HEK293 (cell line): ENCODE measurements around the gene CAPN13.

Experiments used
- CTCF ChIA-PET: fragments of 350-600 bp; formaldehyde crosslinking; extraction: SDS; loops from one replicate; lab custom pipeline; 2021; ENCODE audit warnings: antibody characterized with exemption; lab: Yijun Ruan, JAX
- POLR2A ChIA-PET: fragments of 300-600 bp; formaldehyde crosslinking; extraction: SDS; loops from one replicate; lab custom pipeline; 2020; ENCODE audit warnings: antibody characterized with exemption, inconsistent platforms; lab: Yijun Ruan, JAX
- H3K27ac ChIP-seq: fragments of 200-500 bp; sonication (Bioruptor generic); 2 replicates; pipeline ENCODE4 v1.5.1; 2014; ENCODE audit warnings: low read depth, low read length, control low read depth, inconsistent platforms; ENCODE audit errors: extremely low read depth
- H3K36me3 ChIP-seq, 2 experiments: fragments of 200-500 bp in 1 of 2; sonication (Bioruptor generic) in 1 of 2; 1 replicate in 1 of 2; 2 replicates in 1 of 2; pipeline ENCODE4 v1.5.1; 2014 to 2017; ENCODE audit warnings: inconsistent platforms in 2 of 2, low read length in 2 of 2; ENCODE audit not compliant: control insufficient read depth in 2 of 2, insufficient read depth in 1 of 2
- H3K4me1 ChIP-seq: fragments of 200-500 bp; sonication (Bioruptor generic); 2 replicates; pipeline ENCODE4 v1.5.1; 2014; ENCODE audit warnings: mild to moderate bottlenecking, low read length, inconsistent platforms; ENCODE audit not compliant: control insufficient read depth, insufficient read depth
- H3K4me3 ChIP-seq: 2 replicates; pipeline ENCODE4 v1.5.1; 2011; ENCODE audit warnings: low read depth, mild to moderate bottlenecking, control low read depth, low read length, moderate library complexity
- H3K9me3 ChIP-seq: fragments of 200-500 bp; sonication (Bioruptor generic); 2 replicates; pipeline ENCODE4 v1.5.1; 2014; ENCODE audit warnings: low read depth, low read length, inconsistent platforms; ENCODE audit not compliant: control insufficient read depth, insufficient read depth
- ATF2 ChIP-seq: fragments of 450-650 bp; formaldehyde crosslinking; IDR thresholded peaks from 2 replicates; pipeline ENCODE4 v1.5.1; 2016; ENCODE audit warnings: missing biosample characterization, missing genetic modification characterization, low read depth
- FEZF1 ChIP-seq: fragments of 450-650 bp; formaldehyde crosslinking; IDR thresholded peaks from 2 replicates; pipeline ENCODE4 v1.5.1; 2016; ENCODE audit warnings: missing biosample characterization, missing genetic modification characterization
- HOXD13 ChIP-seq: sonication (generic); formaldehyde crosslinking; IDR thresholded peaks from 2 replicates; pipeline ENCODE4 v1.8.0; 2022; ENCODE audit warnings: missing genetic modification reagents, borderline replicate concordance
- MZF1 ChIP-seq: fragments of 450-650 bp; formaldehyde crosslinking; IDR thresholded peaks from 2 replicates; pipeline ENCODE4 v1.5.1; 2017; ENCODE audit warnings: missing biosample characterization, missing genetic modification characterization, borderline replicate concordance
- PBX3 ChIP-seq: sonication (generic); formaldehyde crosslinking; IDR thresholded peaks from 2 replicates; pipeline ENCODE4 v1.8.1; 2022; ENCODE audit warnings: mild to moderate bottlenecking, moderate library complexity, missing genetic modification reagents
- SP3 ChIP-seq: fragments of 450-650 bp; formaldehyde crosslinking; IDR thresholded peaks from 2 replicates; pipeline ENCODE4 v1.5.1; 2016; ENCODE audit warnings: missing biosample characterization, missing genetic modification characterization
- SP7 ChIP-seq: fragments of 450-650 bp; formaldehyde crosslinking; IDR thresholded peaks from 2 replicates; pipeline ENCODE4 v1.5.1; 2016; ENCODE audit warnings: missing biosample characterization, missing genetic modification characterization
- YY2 ChIP-seq: fragments of 450-650 bp; formaldehyde crosslinking; IDR thresholded peaks from 2 replicates; pipeline ENCODE4 v1.5.1; 2016; ENCODE audit warnings: missing biosample characterization, missing genetic modification characterization
- ZBTB1 ChIP-seq: fragments of 450-650 bp; formaldehyde crosslinking; IDR thresholded peaks from 2 replicates; pipeline ENCODE4 v1.5.1; 2016; ENCODE audit warnings: missing biosample characterization, missing genetic modification characterization
- ZBTB17 ChIP-seq: fragments of 450-650 bp; formaldehyde crosslinking; IDR thresholded peaks from 2 replicates; pipeline ENCODE4 v1.5.1; 2016; ENCODE audit warnings: missing biosample characterization, missing genetic modification characterization
- ZFHX2 ChIP-seq: fragments of 450-650 bp; formaldehyde crosslinking; conservative IDR thresholded peaks from 2 replicates; pipeline ENCODE4 v1.5.1; 2016; ENCODE audit warnings: missing biosample characterization, missing genetic modification characterization
- ZNF169 ChIP-seq: fragments of 450-650 bp; formaldehyde crosslinking; IDR thresholded peaks from 2 replicates; pipeline ENCODE4 v1.5.1; 2016; ENCODE audit warnings: missing biosample characterization, missing genetic modification characterization
- ZNF19 ChIP-seq: fragments of 450-650 bp; formaldehyde crosslinking; IDR thresholded peaks from 2 replicates; pipeline ENCODE4; 2016; ENCODE audit warnings: missing biosample characterization, missing genetic modification characterization, low read depth
- ZNF214 ChIP-seq: fragments of 450-650 bp; formaldehyde crosslinking; IDR thresholded peaks from 2 replicates; pipeline ENCODE4 v1.5.1; 2017; ENCODE audit warnings: missing biosample characterization, mild to moderate bottlenecking, missing genetic modification characterization, borderline replicate concordance
- ZNF221 ChIP-seq: fragments of 450-650 bp; formaldehyde crosslinking; IDR thresholded peaks from 2 replicates; pipeline ENCODE4 v1.5.1; 2017; ENCODE audit warnings: missing biosample characterization, missing genetic modification characterization, borderline replicate concordance
- ZNF24 ChIP-seq: fragments of 450-650 bp; formaldehyde crosslinking; IDR thresholded peaks from 2 replicates; pipeline ENCODE4 v1.5.1; 2016; ENCODE audit warnings: missing biosample characterization, missing genetic modification characterization
- ZNF366 ChIP-seq: fragments of 450-650 bp; formaldehyde crosslinking; conservative IDR thresholded peaks from 2 replicates; pipeline ENCODE4 v1.5.1; 2016; ENCODE audit warnings: missing biosample characterization, missing genetic modification characterization
- ZNF37A ChIP-seq: fragments of 450-650 bp; IDR thresholded peaks from 2 replicates; pipeline ENCODE4 v1.5.1; 2018; ENCODE audit warnings: missing biosample characterization, missing genetic modification characterization
- ZNF433 ChIP-seq: fragments of 450-650 bp; formaldehyde crosslinking; IDR thresholded peaks from 2 replicates; pipeline ENCODE4 v1.5.1; 2016; ENCODE audit warnings: missing biosample characterization, missing genetic modification characterization, low read depth
- ZNF529 ChIP-seq: fragments of 450-650 bp; formaldehyde crosslinking; IDR thresholded peaks from 2 replicates; pipeline ENCODE4 v1.5.1; 2017; ENCODE audit warnings: missing genetic modification characterization, missing biosample characterization; ENCODE audit not compliant: insufficient replicate concordance
- ZNF544 ChIP-seq: fragments of 450-650 bp; formaldehyde crosslinking; IDR thresholded peaks from 2 replicates; pipeline ENCODE4 v1.5.0; 2017; ENCODE audit warnings: missing biosample characterization, missing genetic modification characterization
- ZNF600 ChIP-seq: fragments of 450-650 bp; formaldehyde crosslinking; IDR thresholded peaks from 2 replicates; pipeline ENCODE4 v1.5.1; 2016; ENCODE audit warnings: missing biosample characterization, missing genetic modification characterization
- ZNF610 ChIP-seq: fragments of 450-650 bp; formaldehyde crosslinking; IDR thresholded peaks from 2 replicates; pipeline ENCODE4 v1.5.1; 2016; ENCODE audit warnings: missing biosample characterization, missing genetic modification characterization, borderline replicate concordance
- ZNF626 ChIP-seq: fragments of 450-650 bp; sonication (Bioruptor Pico); formaldehyde crosslinking; IDR thresholded peaks from 2 replicates; pipeline ENCODE4 v1.5.1; 2018; ENCODE audit warnings: missing biosample characterization, missing genetic modification characterization, inconsistent platforms
- ZNF692 ChIP-seq: fragments of 450-650 bp; formaldehyde crosslinking; IDR thresholded peaks from 2 replicates; pipeline ENCODE4 v1.5.1; 2016; ENCODE audit warnings: missing biosample characterization, missing genetic modification characterization
- ZNF776 ChIP-seq: fragments of 450-650 bp; formaldehyde crosslinking; IDR thresholded peaks from 2 replicates; pipeline ENCODE4 v1.5.0; 2017; ENCODE audit warnings: missing biosample characterization, missing genetic modification characterization, borderline replicate concordance
- ZNF791 ChIP-seq: fragments of 450-650 bp; formaldehyde crosslinking; IDR thresholded peaks from 2 replicates; pipeline ENCODE4 v1.5.1; 2016; ENCODE audit warnings: missing biosample characterization, missing genetic modification characterization
- ZSCAN16 ChIP-seq: fragments of 450-650 bp; formaldehyde crosslinking; IDR thresholded peaks from 2 replicates; pipeline ENCODE4 v1.5.1; 2016; ENCODE audit warnings: missing biosample characterization, missing genetic modification characterization

Gene CAPN13

GRCh38 chr2:30729031-30729430 lies 78.2 kb downstream of the CAPN13 start:
- H3K4me3 ChIP-seq: no peak overlapping the region
- ChIA-PET POLR2A (no interaction called here), CTCF (interaction anchor here (0.7 kb wide), 2 partner anchors 169 to 1301 kb away, joined by 3 read pairs; no protein-coding TSS in a partner anchor)
- H3K36me3 ChIP-seq: no peaks in the 10 kb centered on the region
- TF ChIP-seq ZNF626 (tag by site-specific recombination): no peak
- no peak for TF ChIP-seq ZNF24
- TF ChIP-seq ZNF529: no peak
- TF ChIP-seq FEZF1 (tag by site-specific recombination): no peak
- no peak for TF ChIP-seq ATF2 (tag by site-specific recombination)
- TF ChIP-seq YY2 (tag by site-specific recombination): no peak
- TF ChIP-seq ZNF692 (tag by site-specific recombination): no peak
- TF ChIP-seq ZNF19 (tag by site-specific recombination): no peak
- no peak for TF ChIP-seq ZNF214
- no peak for TF ChIP-seq ZNF221 (tag by site-specific recombination)
- TF ChIP-seq ZSCAN16 (tag by site-specific recombination): no peak
- no peak for TF ChIP-seq ZBTB17
- TF ChIP-seq ZNF776 (tag by site-specific recombination): no peak
- TF ChIP-seq HOXD13: no peak
- TF ChIP-seq, all 188 proteins: peak for 0
- Histone ChIP-seq H3K9me3 (no peaks in the 10 kb centered on the region), H3K27ac (no peak overlapping the region), H3K4me1 (no peaks in the 10 kb centered on the region)

- POLR2A ChIA-PET: no interaction called here
Observed at GRCh38 chr2:30722936-30723725, 84.1 kb downstream of the CAPN13 start.

GRCh38 chr2:30721668-30722647 lies 85.3 kb downstream of the CAPN13 start:
- no peaks in the 10 kb centered on the region for H3K9me3 ChIP-seq
- no peak overlapping the region for H3K27ac ChIP-seq
- TF ChIP-seq ZNF791 (tag by site-specific recombination) (no peak), ZBTB17 (no peak), ZNF24 (no peak), ZFHX2 (tag by site-specific recombination) (no peak), MZF1 (tag by site-specific recombination) (no peak), ZNF544 (tag by site-specific recombination) (no peak), SP7 (tag by site-specific recombination) (no peak), PBX3 (CRISPR knock-in tag) (no peak), ZNF610 (no peak), ZNF169 (tag by site-specific recombination) (no peak), SP3 (tag by site-specific recombination) (no peak), ZNF37A (no peak), ZNF600 (tag by site-specific recombination) (no peak)
- TF ChIP-seq, all 188 proteins: peak for 0
- no peaks in the 10 kb centered on the region for H3K4me1 ChIP-seq
- no peaks in the 10 kb centered on the region for H3K36me3 ChIP-seq
- ChIA-PET POLR2A (no interaction called here), CTCF (interaction anchor here (0.6 to 3.4 kb wide), 6 partner anchors 11 to 612 kb away, joined by 3 to 28 read pairs (median 3); no protein-coding TSS in a partner anchor)
- H3K4me3 ChIP-seq: no peak overlapping the region

More at GRCh38 chr2:30722936-30723725, 84.1 kb downstream of the CAPN13 start:
- Histone ChIP-seq H3K36me3 (no peaks in the 10 kb centered on the region), H3K9me3 (no peaks in the 10 kb centered on the region), H3K4me3 (no peak overlapping the region)
- CTCF ChIA-PET: interaction anchor here (1.1 to 3.4 kb wide), 2 partner anchors 12 to 447 kb away, joined by 3 to 28 read pairs; no protein-coding TSS in a partner anchor
- TF ChIP-seq ZNF366 (tag by site-specific recombination): no peak
- no peak for TF ChIP-seq ZBTB1 (tag by site-specific recombination)
- no peak for TF ChIP-seq ZNF433 (tag by site-specific recombination)
- TF ChIP-seq, all 188 proteins: peak for 0
- Histone ChIP-seq H3K27ac (no peak overlapping the region), H3K4me1 (no peaks in the 10 kb centered on the region)
